LHCN-M2 (cell line): ENCODE measurements around the gene RUNDC3A. TPM values are rescaled to one million over a fixed set of nuclear protein-coding genes. Genes with fewer than 3 reads are reported as not detected.

ENCODE experiments used
- DNase-seq: peaks from one replicate; pipeline ENCODE4 v3.0.0-alpha.2; 2012; ENCODE audit warnings: low read depth
- total RNA-seq: library from RNA; depleted of rRNA; stranded (reverse); fragments of >200 nt; gene quantifications from 2 replicates; pipeline ENCODE4 v1.2.3, GENCODE V29; 2014

RUNDC3A gene
- total RNA-seq, 1 experiment from 2014 or later, result not detected

GRCh38 chr17:44283344-44284023 is 24.9 kb upstream of the RUNDC3A start:
- DNase-seq, result no peak

- no peak for DNase-seq
Observed at GRCh38 chr17:44284024-44284400, 24.4 kb upstream of the RUNDC3A start.

- DNase-seq, result no peak
Observed at GRCh38 chr17:44287651-44288050, 20.8 kb upstream of the RUNDC3A start.

GRCh38 chr17:44293509-44294226 is 14.7 kb upstream of the RUNDC3A start:
- no peak for DNase-seq

GRCh38 chr17:44297975-44298374 is 10.4 kb upstream of the RUNDC3A start:
- DNase-seq, result no peak

GRCh38 chr17:44304651-44305050 is 3.8 kb upstream of the RUNDC3A start:
- DNase-seq, result no peak

- DNase-seq, result peak; percentile 32
Observed at GRCh38 chr17:44307387-44308186, 814 bp upstream of the RUNDC3A start.

GRCh38 chr17:44308865-44309264 is 464 bp downstream of the RUNDC3A start:
- DNase-seq, result no peak

GRCh38 chr17:44309472-44309871 is 1.1 kb downstream of the RUNDC3A start:
- no peak for DNase-seq

- no peak for DNase-seq
Observed at GRCh38 chr17:44310188-44310587, 1.8 kb downstream of the RUNDC3A start.

GRCh38 chr17:44310609-44311376 is 2.4 kb downstream of the RUNDC3A start:
- DNase-seq, result peak; percentile 11

GRCh38 chr17:44311562-44312181 is 3.3 kb downstream of the RUNDC3A start:
- no peak for DNase-seq

GRCh38 chr17:44312396-44313104 is 4.1 kb downstream of the RUNDC3A start:
- DNase-seq, result no peak

- DNase-seq, result no peak
Observed at GRCh38 chr17:44314031-44314430, 5.6 kb downstream of the RUNDC3A start.

GRCh38 chr17:44314524-44314868 is 6.1 kb downstream of the RUNDC3A start:
- DNase-seq, result no peak

- no peak for DNase-seq
Observed at GRCh38 chr17:44314869-44315661, 6.7 kb downstream of the RUNDC3A start.

- DNase-seq, result no peak
Observed at GRCh38 chr17:44315760-44316731, 7.6 kb downstream of the RUNDC3A start.

GRCh38 chr17:44317545-44317944 is 9.1 kb downstream of the RUNDC3A start:
- DNase-seq, result no peak
